H1 (cell line): ENCODE results near the gene KLF12.

ENCODE experiments used
- ATF2 ChIP-seq: IDR thresholded peaks from 2 replicates; pipeline ENCODE4 v1.6.1; 2012; ENCODE audit warnings: low read length, inconsistent platforms
- CTCF ChIP-seq, 3 experiments: IDR thresholded peaks; 1 replicate in 2 of 3; 2 replicates in 1 of 3; pipeline versions ENCODE4 v1.5.1 to v1.6.1; 2011; ENCODE audit warnings: low read length in 3 of 3, mild to moderate bottlenecking in 3 of 3, inconsistent platforms in 2 of 3, low read depth in 1 of 3, moderate library complexity in 1 of 3; ENCODE audit not compliant: insufficient read depth in 1 of 3; ENCODE audit errors: control extremely low read depth in 1 of 3
- EP300 ChIP-seq, 2 experiments: IDR thresholded peaks; 1 replicate in 1 of 2; 2 replicates in 1 of 2; pipeline ENCODE4 v1.6.1; 2011 to 2012; ENCODE audit warnings: low read depth in 2 of 2, low read length in 2 of 2, mild to moderate bottlenecking in 2 of 2, borderline replicate concordance in 1 of 2, inconsistent platforms in 1 of 2, moderate library complexity in 1 of 2
- HDAC6 ChIP-seq: IDR thresholded peaks from one replicate; pipeline ENCODE4 v1.7.1; 2012; ENCODE audit warnings: low read depth, mild to moderate bottlenecking, inconsistent platforms, low read length, moderate library complexity
- JUN ChIP-seq: IDR thresholded peaks from 2 replicates; pipeline ENCODE4 v1.6.1; 2011; ENCODE audit warnings: low read depth, mild to moderate bottlenecking, improper control_type of control experiment, low read length
- MAX ChIP-seq: IDR thresholded peaks from 2 replicates; pipeline ENCODE4 v1.6.1; 2012; ENCODE audit warnings: inconsistent platforms
- POLR2A ChIP-seq, 2 experiments: IDR thresholded peaks; 1 replicate in 1 of 2; 2 replicates in 1 of 2; pipeline ENCODE4 v1.6.1; 2011; ENCODE audit warnings: low read depth in 2 of 2, low read length in 2 of 2, mild to moderate bottlenecking in 2 of 2; ENCODE audit errors: control extremely low read depth in 1 of 2
- SP1 ChIP-seq: IDR thresholded peaks from 2 replicates; pipeline ENCODE4 v1.6.1; 2011; ENCODE audit warnings: low read depth, low read length
- SP2 ChIP-seq: IDR thresholded peaks from 2 replicates; pipeline ENCODE4 v1.6.1; 2012; ENCODE audit warnings: mild to moderate bottlenecking, low read length, inconsistent platforms
- ZNF274 ChIP-seq: IDR thresholded peaks from 2 replicates; pipeline ENCODE4 v1.7.0; 2012; ENCODE audit warnings: low read length, borderline replicate concordance; ENCODE audit errors: extremely low read depth

- no peak for TF ChIP-seq MAX
- TF ChIP-seq JUN, result no peak
- no peak for TF ChIP-seq POLR2A (IDR thresholded peaks at IDR 0.05; ENCODE audit: control extremely low read depth in 1 of 2, low read depth in 2 of 2, low read length in 2 of 2)
- no peak for TF ChIP-seq ZNF274
- no peak for TF ChIP-seq CTCF (IDR thresholded peaks at IDR 0.05; ENCODE audit: control extremely low read depth in 1 of 3, insufficient read depth in 1 of 3, low read depth in 1 of 3, low read length in 3 of 3)
- TF ChIP-seq ATF2, result no peak
- no peak for TF ChIP-seq SP1
- TF ChIP-seq HDAC6, result no peak
- no peak for TF ChIP-seq EP300 (IDR thresholded peaks at IDR 0.05; ENCODE audit: borderline replicate concordance in 1 of 2, low read depth in 2 of 2, low read length in 2 of 2)
- no peak for TF ChIP-seq SP2
Measured at GRCh38 chr13:74145249-74145975, 11.2 kb upstream of the KLF12 start.
